HTERT RPE-1 (cell line): ENCODE measurements around the gene ANKIB1.
"Not testable (repeated sequence)": the region's sequence is repeated elsewhere in the genome, so short reads cannot be mapped to it uniquely, and the experiment has no call there.

ENCODE experiments used
- in situ Hi-C: fragments of 300-500 bp; cut with MboI; formaldehyde crosslinking; loops from 4 replicates; pipeline ENCODE4 v1.14.3; 2020; ENCODE audit warnings: low sequenced_read_pairs

The ANKIB1 gene

GRCh38 chr7:92325858-92326257 is 80.1 kb downstream of the ANKIB1 start:
- in situ Hi-C loops, result no loop called here

GRCh38 chr7:92330835-92331438 is 85.2 kb downstream of the ANKIB1 start:
- in situ Hi-C loops, result no loop called here

GRCh38 chr7:92331508-92331907 is 85.7 kb downstream of the ANKIB1 start:
- in situ Hi-C loops, result no loop called here

GRCh38 chr7:92332782-92333181 is 87.0 kb downstream of the ANKIB1 start:
- in situ Hi-C loops, result no loop called here

- in situ Hi-C loops, result no loop called here
Measured at GRCh38 chr7:92333866-92334265, 88.1 kb downstream of the ANKIB1 start.

- in situ Hi-C loops, result no loop called here
Measured at GRCh38 chr7:92335574-92335973, 89.8 kb downstream of the ANKIB1 start.

GRCh38 chr7:92336662-92337340 is 91.0 kb downstream of the ANKIB1 start:
- in situ Hi-C loops, result no loop called here

GRCh38 chr7:92340016-92340415 is 94.2 kb downstream of the ANKIB1 start:
- in situ Hi-C loops, result no loop called here

- in situ Hi-C loops, result no loop called here
Measured at GRCh38 chr7:92343714-92344113, 97.9 kb downstream of the ANKIB1 start.

- in situ Hi-C loops, result no loop called here
Measured at GRCh38 chr7:92352009-92352408, 106.2 kb downstream of the ANKIB1 start.

- in situ Hi-C loops, result no loop called here
Measured at GRCh38 chr7:92354214-92354613, 108.4 kb downstream of the ANKIB1 start.

- in situ Hi-C loops, result no loop called here
Measured at GRCh38 chr7:92356406-92356805, 110.6 kb downstream of the ANKIB1 start.

GRCh38 chr7:92357260-92357659 is 111.5 kb downstream of the ANKIB1 start:
- in situ Hi-C loops, result no loop called here

- in situ Hi-C loops, result not testable (repeated sequence)
Measured at GRCh38 chr7:92359179-92359578, 113.4 kb downstream of the ANKIB1 start.

- in situ Hi-C loops, result no loop called here
Measured at GRCh38 chr7:92359801-92360200, 114.0 kb downstream of the ANKIB1 start.

GRCh38 chr7:92360387-92360786 is 114.6 kb downstream of the ANKIB1 start:
- in situ Hi-C loops, result no loop called here

- in situ Hi-C loops, result no loop called here
Measured at GRCh38 chr7:92362131-92362530, 116.4 kb downstream of the ANKIB1 start.

GRCh38 chr7:92366730-92367129 is 121.0 kb downstream of the ANKIB1 start:
- in situ Hi-C loops, result no loop called here

- in situ Hi-C loops, result no loop called here
Measured at GRCh38 chr7:92368741-92369140, 123.0 kb downstream of the ANKIB1 start.

GRCh38 chr7:92375013-92375412 is 129.2 kb downstream of the ANKIB1 start:
- in situ Hi-C loops, result no loop called here

- in situ Hi-C loops, result no loop called here
Measured at GRCh38 chr7:92391071-92391470, 145.3 kb downstream of the ANKIB1 start.

- in situ Hi-C loops, result no loop called here
Measured at GRCh38 chr7:92397542-92397941, 151.8 kb downstream of the ANKIB1 start.

GRCh38 chr7:92400013-92400412 is 154.2 kb downstream of the ANKIB1 start:
- in situ Hi-C loops, result no loop called here
